Body of pancreas (tissue), 4 donors: ENCODE results near the gene PIAS3.

ENCODE experiments used
- POLR2A ChIP-seq, 3 donors: fragments of 450-650 bp; IDR thresholded peaks; one replicate each; pipeline ENCODE4 v1.6.1; 2016; ENCODE audit warnings: antibody characterized with exemption in 3 of 3, mild to moderate bottlenecking in 2 of 3
- TF ChIP-seq, protein P1 (sequence below), 7 experiments: fragments of 450-650 bp in 4 of 7; fragments of 200-600 bp in 3 of 7; sonication (generic) in 3 of 7; IDR thresholded peaks; one replicate each; pipeline ENCODE4 v1.5.1; 2016 to 2019; ENCODE audit warnings: antibody characterized with exemption in 7 of 7

DNA sequence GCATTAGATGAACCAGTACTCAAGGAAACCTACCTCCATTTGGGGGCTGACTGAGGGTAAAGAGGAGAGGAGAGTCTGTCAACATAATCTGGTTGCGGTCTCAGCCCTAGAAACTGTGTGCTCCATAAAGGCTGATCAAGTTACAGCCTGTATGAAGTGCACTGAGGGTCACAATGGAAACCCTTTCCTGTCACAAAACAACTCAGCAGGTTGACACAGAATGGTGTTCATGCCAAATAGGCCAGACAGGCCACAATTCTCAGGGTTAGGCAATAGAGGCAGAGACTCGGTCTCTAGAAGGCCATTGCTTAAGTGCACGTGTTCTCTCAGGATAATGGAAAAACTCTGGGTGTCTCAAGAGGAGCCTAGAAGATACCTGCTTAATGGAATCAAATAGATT is 30.8 kb upstream of the PIAS3 start:
- TF ChIP-seq, protein P1, sequence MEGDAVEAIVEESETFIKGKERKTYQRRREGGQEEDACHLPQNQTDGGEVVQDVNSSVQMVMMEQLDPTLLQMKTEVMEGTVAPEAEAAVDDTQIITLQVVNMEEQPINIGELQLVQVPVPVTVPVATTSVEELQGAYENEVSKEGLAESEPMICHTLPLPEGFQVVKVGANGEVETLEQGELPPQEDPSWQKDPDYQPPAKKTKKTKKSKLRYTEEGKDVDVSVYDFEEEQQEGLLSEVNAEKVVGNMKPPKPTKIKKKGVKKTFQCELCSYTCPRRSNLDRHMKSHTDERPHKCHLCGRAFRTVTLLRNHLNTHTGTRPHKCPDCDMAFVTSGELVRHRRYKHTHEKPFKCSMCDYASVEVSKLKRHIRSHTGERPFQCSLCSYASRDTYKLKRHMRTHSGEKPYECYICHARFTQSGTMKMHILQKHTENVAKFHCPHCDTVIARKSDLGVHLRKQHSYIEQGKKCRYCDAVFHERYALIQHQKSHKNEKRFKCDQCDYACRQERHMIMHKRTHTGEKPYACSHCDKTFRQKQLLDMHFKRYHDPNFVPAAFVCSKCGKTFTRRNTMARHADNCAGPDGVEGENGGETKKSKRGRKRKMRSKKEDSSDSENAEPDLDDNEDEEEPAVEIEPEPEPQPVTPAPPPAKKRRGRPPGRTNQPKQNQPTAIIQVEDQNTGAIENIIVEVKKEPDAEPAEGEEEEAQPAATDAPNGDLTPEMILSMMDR (IDR thresholded peaks at IDR 0.05), result no peak
- no peak for TF ChIP-seq POLR2A (IDR thresholded peaks at IDR 0.05)
